Gastrocnemius medialis (tissue), 4 donors: Measurements from ENCODE around the gene MED26. TPM values are rescaled to one million over a fixed set of nuclear protein-coding genes. Genes with fewer than 3 reads are reported as not detected.
A peak's percentile ranks its signal among the peaks of the same experiment; 100 is the strongest.

Experiments used
- ATAC-seq, 2 donors: fragments of 150-250 bp; one replicate each; pipeline ENCODE4 v1.9.1; 2016
- DNase-seq, 2 donors: peaks; one replicate each; pipeline ENCODE4 v3.0.0-alpha.2; 2019
- H3K27ac ChIP-seq, 4 donors: fragments of 200-600 bp; sonication (generic); 1 replicate in 1 of 4; 2 replicates in 3 of 4; pipeline ENCODE4 v1.5.1; 2016 to 2018; ENCODE audit warnings: mild to moderate bottlenecking in 2 of 4, moderate library complexity in 1 of 4
- H3K27me3 ChIP-seq, 3 donors: fragments of 200-600 bp; sonication (generic) in 2 of 3; 1 replicate in 1 of 3; 2 replicates in 2 of 3; pipeline versions ENCODE4 v1.5.1 to v1.6.0; 2016 to 2019; ENCODE audit warnings: mild to moderate bottlenecking in 1 of 3, moderate library complexity in 1 of 3
- H3K36me3 ChIP-seq, 2 donors: fragments of 200-600 bp; sonication (generic) in 1 of 2; one replicate each; pipeline ENCODE4 v1.5.1; 2017 to 2018
- H3K4me1 ChIP-seq, 2 donors: fragments of 200-600 bp; sonication (generic) in 1 of 2; one replicate each; pipeline ENCODE4 v1.5.1; 2016 to 2017; ENCODE audit warnings: mild to moderate bottlenecking in 2 of 2
- H3K4me3 ChIP-seq, 4 donors: fragments of 200-600 bp; sonication (generic) in 3 of 4; 1 replicate in 1 of 4; 2 replicates in 3 of 4; pipeline ENCODE4 v1.5.1; 2016 to 2019; ENCODE audit warnings: mild to moderate bottlenecking in 2 of 4
- H3K9me3 ChIP-seq, 3 donors: fragments of 200-600 bp; sonication (generic) in 2 of 3; 1 replicate in 1 of 3; 2 replicates in 2 of 3; pipeline ENCODE4 v1.5.1; 2016 to 2019
- CTCF ChIP-seq, 5 experiments: fragments of 450-650 bp in 3 of 5; fragments of 200-600 bp in 2 of 5; sonication (generic) in 2 of 5; IDR thresholded peaks in 4 of 5; conservative IDR thresholded peaks in 1 of 5; 1 replicate in 4 of 5; 2 replicates in 1 of 5; pipeline ENCODE4 v1.5.1; 2016 to 2019; ENCODE audit warnings: antibody characterized with exemption in 5 of 5, mild to moderate bottlenecking in 3 of 5, moderate library complexity in 3 of 5
- POLR2A ChIP-seq, 2 donors: fragments of 450-650 bp; IDR thresholded peaks; one replicate each; pipeline ENCODE4 v1.6.1; 2017; ENCODE audit warnings: antibody characterized with exemption in 2 of 2, mild to moderate bottlenecking in 2 of 2, moderate library complexity in 2 of 2
- in situ Hi-C, 4 donors: fragments of 200-750 bp; cut with MboI; loops; one replicate each; pipeline versions ENCODE4 v1.15.0 to v1.8.0; 2017; ENCODE audit warnings: low sequenced_read_pairs in 4 of 4
- intact Hi-C: fragments of 100-400 bp; cut with DNase I; formaldehyde crosslinking; loops from one replicate; pipeline ENCODE4 v1.15.1; 2023; ENCODE audit warnings: low total_unique reads
- total RNA-seq, 4 donors: library from RNA; depleted of rRNA; stranded (reverse); fragments of >200 nt; gene quantifications; one replicate each; pipeline versions ENCODE4 v1.1.0 to v1.2.3, GENCODE V29; 2016

MED26 gene
- total RNA-seq, 4 donors from 2014 or later, result 5.7 to 15.7 (median 9.4) TPM

DNA sequence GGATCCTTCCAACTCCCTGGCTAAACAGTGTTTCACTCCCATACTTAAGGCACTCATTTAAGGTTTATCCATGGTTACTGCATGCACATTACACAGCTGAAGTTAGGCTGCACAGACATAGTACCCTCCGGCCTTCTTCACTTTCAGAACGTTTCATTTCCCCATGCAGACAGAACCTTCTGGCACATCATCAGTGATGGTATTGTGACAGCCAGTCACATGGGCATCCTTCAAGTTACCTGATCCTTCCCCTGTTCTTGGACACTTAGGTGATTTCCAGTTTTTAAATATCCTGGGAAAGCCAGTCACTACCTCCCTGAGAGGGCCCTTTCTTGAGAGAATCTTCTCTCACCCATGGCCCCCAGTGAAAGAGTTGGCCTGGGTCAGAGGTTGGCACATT lies 22.8 kb upstream of the MED26 start:
- Histone ChIP-seq H3K27ac (peak overlapping the region; percentile 89 to 90 (median 90)), H3K9me3 (no peaks in the 10 kb centered on the region), H3K36me3 (peaks cover 0 to 66% of the 10 kb centered on the region in 2 donors), H3K4me3 (no peak overlapping the region), H3K4me1 (peaks cover 43 to 50% of the 10 kb centered on the region in 2 donors), H3K27me3 (no peaks in the 10 kb centered on the region)
- in situ Hi-C loops, result no loop called here
- intact Hi-C loops, result no loop called here
- peak; percentile 63 to 85 for DNase-seq
- TF ChIP-seq CTCF (IDR thresholded peaks at IDR 0.05 in 4 of 5, conservative IDR thresholded peaks at IDR 0.05 in 1 of 5) (no peak), POLR2A (IDR thresholded peaks at IDR 0.05) (no peak)
- peak; percentile 97 for ATAC-seq

DNA sequence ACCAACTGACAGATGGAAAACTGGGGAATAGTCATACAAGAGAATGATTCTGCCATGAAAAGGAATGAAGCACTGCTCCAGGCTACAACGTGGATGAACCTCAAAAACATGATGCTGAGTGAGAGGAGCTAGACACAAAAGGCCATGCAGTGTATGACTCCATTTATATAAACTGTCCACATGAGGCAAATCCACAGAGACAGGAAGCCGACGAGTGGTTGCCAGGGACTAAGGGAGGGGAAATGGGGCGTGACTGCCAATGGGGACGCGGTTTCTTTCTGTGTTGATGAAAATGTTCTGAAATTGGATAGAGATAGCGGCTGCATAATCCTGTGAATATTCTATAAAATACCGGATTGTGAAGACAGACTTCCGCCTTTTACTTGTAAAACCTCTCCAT lies 21.7 kb upstream of the MED26 start:
- intact Hi-C loops (no loop called here), in situ Hi-C loops (no loop called here)
- Histone ChIP-seq H3K4me1 (peaks cover 54 to 58% of the 10 kb centered on the region in 2 donors), H3K36me3 (peaks cover 0 to 72% of the 10 kb centered on the region in 2 donors), H3K9me3 (no peaks in the 10 kb centered on the region), H3K27me3 (no peaks in the 10 kb centered on the region), H3K4me3 (no peak overlapping the region), H3K27ac (peak overlapping the region; percentile 89 to 90 (median 90))
- DNase-seq, result peak in 1 of 2 donors; percentile 65
- TF ChIP-seq POLR2A (IDR thresholded peaks at IDR 0.05), result no peak
- TF ChIP-seq CTCF (IDR thresholded peaks at IDR 0.05 in 4 of 5, conservative IDR thresholded peaks at IDR 0.05 in 1 of 5), result no peak
- ATAC-seq, result peak; percentile 45 to 51

DNA sequence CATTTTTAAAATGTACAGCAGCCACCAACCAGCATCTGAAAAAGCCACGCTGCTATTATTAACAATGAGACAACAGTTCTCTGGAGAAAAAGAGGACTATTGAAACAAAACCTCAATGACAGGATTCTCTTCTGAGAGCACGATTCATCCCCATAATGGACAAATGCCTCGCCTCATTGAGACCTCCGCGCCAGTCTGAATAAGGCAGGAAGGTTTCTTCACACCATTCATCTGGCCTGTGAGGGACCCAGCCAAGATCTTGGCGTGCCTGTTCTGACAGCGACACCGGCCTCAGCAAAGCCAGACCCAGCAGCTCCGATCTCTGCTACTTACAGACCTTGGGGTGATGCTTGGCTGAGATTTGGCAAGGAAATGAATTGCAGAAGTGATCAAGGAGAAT lies 17.1 kb upstream of the MED26 start:
- ATAC-seq, result peak; percentile 75
- H3K27ac ChIP-seq, result peak overlapping the region; percentile 30 to 72 (median 52)
- no peak for TF ChIP-seq CTCF (IDR thresholded peaks at IDR 0.05 in 4 of 5, conservative IDR thresholded peaks at IDR 0.05 in 1 of 5)
- no peak for TF ChIP-seq POLR2A (IDR thresholded peaks at IDR 0.05)
- peaks cover 0 to 74% of the 10 kb centered on the region in 2 donors for H3K36me3 ChIP-seq
- intact Hi-C loops (no loop called here), in situ Hi-C loops (no loop called here)
- no peaks in the 10 kb centered on the region for H3K9me3 ChIP-seq
- no peak overlapping the region for H3K4me3 ChIP-seq
- H3K27me3 ChIP-seq, result no peaks in the 10 kb centered on the region
- peak in 1 of 2 donors; percentile 61 for DNase-seq
- H3K4me1 ChIP-seq, result peaks cover 30 to 34% of the 10 kb centered on the region in 2 donors

DNA sequence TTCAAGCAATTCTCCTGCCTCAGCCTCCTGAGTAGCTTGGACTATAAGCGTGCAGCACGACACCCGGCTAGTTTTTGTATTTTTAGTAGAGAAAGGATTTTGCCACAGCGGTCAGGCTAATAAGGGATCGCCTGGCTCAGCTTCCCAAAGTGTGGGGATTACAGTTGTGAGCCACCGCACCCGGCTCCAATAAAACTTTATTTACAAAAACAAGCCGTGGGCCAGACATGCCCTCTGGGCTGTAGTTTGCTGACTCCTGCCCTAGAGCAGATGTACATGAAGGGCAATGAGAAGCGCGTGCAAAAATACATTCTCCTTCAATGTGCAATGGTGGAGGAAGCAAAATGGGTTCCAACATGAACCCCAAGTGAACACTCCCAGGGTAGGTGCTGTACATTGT lies 13.7 kb upstream of the MED26 start:
- Histone ChIP-seq H3K27me3 (no peaks in the 10 kb centered on the region), H3K9me3 (no peaks in the 10 kb centered on the region), H3K36me3 (peaks cover 0 to 54% of the 10 kb centered on the region in 2 donors), H3K4me1 (peaks cover 15 to 29% of the 10 kb centered on the region in 2 donors), H3K4me3 (no peak overlapping the region), H3K27ac (no peak overlapping the region)
- DNase-seq (no peak), ATAC-seq (no peak)
- TF ChIP-seq POLR2A (IDR thresholded peaks at IDR 0.05) (no peak), CTCF (IDR thresholded peaks at IDR 0.05 in 4 of 5, conservative IDR thresholded peaks at IDR 0.05 in 1 of 5) (no peak)
- intact Hi-C loops (no loop called here), in situ Hi-C loops (no loop called here)

- H3K4me3 ChIP-seq, result no peak overlapping the region
- ATAC-seq (no peak), DNase-seq (no peak)
- no peaks in the 10 kb centered on the region for H3K9me3 ChIP-seq
- no peaks in the 10 kb centered on the region for H3K27me3 ChIP-seq
- peak overlapping the region in 2 of 4 donors; percentile 33 to 44 for H3K27ac ChIP-seq
- H3K36me3 ChIP-seq, result peaks cover 0 to 47% of the 10 kb centered on the region in 2 donors
- peaks cover 14 to 29% of the 10 kb centered on the region in 2 donors for H3K4me1 ChIP-seq
- intact Hi-C loops, result no loop called here
- in situ Hi-C loops, result no loop called here
- TF ChIP-seq CTCF (IDR thresholded peaks at IDR 0.05 in 4 of 5, conservative IDR thresholded peaks at IDR 0.05 in 1 of 5), result no peak
- TF ChIP-seq POLR2A (IDR thresholded peaks at IDR 0.05), result no peak
Observed at GRCh38 chr19:16640951-16641350, 12.9 kb upstream of the MED26 start.
